ACC112 (cell line): ENCODE results near the gene SEMA4D.

ENCODE experiments used
- H2AFZ ChIP-seq: fragments of 200-600 bp; sonication (generic); one replicate; pipeline ENCODE4 v1.6.0; 2017; ENCODE audit warnings: antibody characterized with exemption, low read length; ENCODE audit not compliant: unreplicated experiment
- H3K27ac ChIP-seq: fragments of 200-600 bp; sonication (generic); 2 replicates; pipeline ENCODE4 v1.5.1; 2014; ENCODE audit warnings: low read depth, mild to moderate bottlenecking, antibody characterized with exemption, low read length, moderate library complexity
- H3K27me3 ChIP-seq: fragments of 200-600 bp; sonication (generic); 2 replicates; pipeline ENCODE4 v1.6.1; 2014; ENCODE audit warnings: mild to moderate bottlenecking, antibody characterized with exemption, low read length, moderate library complexity, mixed read lengths; ENCODE audit not compliant: insufficient read depth
- H3K36me3 ChIP-seq: fragments of 200-600 bp; sonication (generic); 2 replicates; pipeline ENCODE4 v1.6.1; 2016; ENCODE audit warnings: mild to moderate bottlenecking, antibody characterized with exemption, low read length, moderate library complexity, mixed read lengths; ENCODE audit not compliant: insufficient read depth
- H3K4me1 ChIP-seq: fragments of 200-600 bp; sonication (generic); one replicate; pipeline ENCODE4 v1.6.1; 2016; ENCODE audit warnings: low read length, mixed read lengths; ENCODE audit not compliant: insufficient read depth, unreplicated experiment, control insufficient read depth
- H3K4me3 ChIP-seq: fragments of 200-600 bp; sonication (generic); 2 replicates; pipeline ENCODE4 v1.5.1; 2014; ENCODE audit warnings: mild to moderate bottlenecking, low read depth, low read length
- H3K79me2 ChIP-seq: fragments of 200-600 bp; sonication (generic); one replicate; pipeline ENCODE4 v1.6.0; 2016; ENCODE audit warnings: low read length; ENCODE audit not compliant: control insufficient read depth, unreplicated experiment, insufficient read depth

The SEMA4D gene

GRCh38 chr9:89497978-89498851, at the start of gene SEMA4D:
Gene SEMA4D, minus strand, starts transcription at chr9:89498113. Its CDS starts 92,657 bp downstream, at chr9:89405456.
- H2AFZ ChIP-seq: no peak within 1 kb of the TSS
- H3K79me2 ChIP-seq: no peaks in the 10 kb centered on the region

GRCh38 chr9:89547000-89547399, 49.1 kb upstream of the SEMA4D start:
- H3K27ac ChIP-seq: no peak overlapping the region
- H3K79me2 ChIP-seq: no peaks in the 10 kb centered on the region
- no peaks in the 10 kb centered on the region for H3K36me3 ChIP-seq
- no peak overlapping the region for H2AFZ ChIP-seq
- H3K4me3 ChIP-seq: no peak overlapping the region
- H3K4me1 ChIP-seq: no peaks in the 10 kb centered on the region
- H3K27me3 ChIP-seq: peaks cover 32% of the 10 kb centered on the region

More at GRCh38 chr9:89497978-89498851, at the start of gene SEMA4D:
- no peaks in the 10 kb centered on the region for H3K4me1 ChIP-seq
- H3K27ac ChIP-seq: no peak within 1 kb of the TSS
- H3K36me3 ChIP-seq: no peaks in the 10 kb centered on the region
- H3K4me3 ChIP-seq: peak within 1 kb of the TSS; percentile 57
- peaks cover 91% of the 10 kb centered on the region for H3K27me3 ChIP-seq

- Histone ChIP-seq H2AFZ (no peak overlapping the region), H3K27ac (no peak overlapping the region), H3K4me3 (no peak overlapping the region), H3K36me3 (no peaks in the 10 kb centered on the region), H3K79me2 (no peaks in the 10 kb centered on the region), H3K4me1 (no peaks in the 10 kb centered on the region), H3K27me3 (peaks cover 34% of the 10 kb centered on the region)
These were observed 46.4 kb upstream of the SEMA4D start for GRCh38 chr9:89544279-89544661.

- no peaks in the 10 kb centered on the region for H3K79me2 ChIP-seq
- peaks cover 34% of the 10 kb centered on the region for H3K27me3 ChIP-seq
- H3K4me1 ChIP-seq: no peaks in the 10 kb centered on the region
- H3K27ac ChIP-seq: no peak overlapping the region
- H3K36me3 ChIP-seq: no peaks in the 10 kb centered on the region
- no peak overlapping the region for H3K4me3 ChIP-seq
- H2AFZ ChIP-seq: no peak overlapping the region
These were observed 45.8 kb upstream of the SEMA4D start for GRCh38 chr9:89543621-89544278.

- no peaks in the 10 kb centered on the region for H3K79me2 ChIP-seq
- H3K27me3 ChIP-seq: peaks cover 34% of the 10 kb centered on the region
- no peak overlapping the region for H3K27ac ChIP-seq
- no peaks in the 10 kb centered on the region for H3K36me3 ChIP-seq
- no peak overlapping the region for H3K4me3 ChIP-seq
- H3K4me1 ChIP-seq: no peaks in the 10 kb centered on the region
- no peak overlapping the region for H2AFZ ChIP-seq
These were observed 45.2 kb upstream of the SEMA4D start for GRCh38 chr9:89543111-89543510.

GRCh38 chr9:89542401-89543021, 44.6 kb upstream of the SEMA4D start:
- Histone ChIP-seq H3K4me3 (no peak overlapping the region), H3K27me3 (peaks cover 34% of the 10 kb centered on the region), H3K27ac (no peak overlapping the region), H2AFZ (no peak overlapping the region), H3K4me1 (no peaks in the 10 kb centered on the region), H3K36me3 (no peaks in the 10 kb centered on the region), H3K79me2 (no peaks in the 10 kb centered on the region)

GRCh38 chr9:89541798-89542197, 43.9 kb upstream of the SEMA4D start:
- H3K27me3 ChIP-seq: peaks cover 34% of the 10 kb centered on the region
- no peaks in the 10 kb centered on the region for H3K36me3 ChIP-seq
- no peak overlapping the region for H3K27ac ChIP-seq
- no peaks in the 10 kb centered on the region for H3K4me1 ChIP-seq
- no peaks in the 10 kb centered on the region for H3K79me2 ChIP-seq
- no peak overlapping the region for H2AFZ ChIP-seq
- H3K4me3 ChIP-seq: no peak overlapping the region

GRCh38 chr9:89539374-89539773, 41.5 kb upstream of the SEMA4D start:
- Histone ChIP-seq H3K36me3 (no peaks in the 10 kb centered on the region), H3K27me3 (peaks cover 36% of the 10 kb centered on the region), H3K4me1 (no peaks in the 10 kb centered on the region), H2AFZ (no peak overlapping the region), H3K79me2 (no peaks in the 10 kb centered on the region), H3K27ac (no peak overlapping the region), H3K4me3 (no peak overlapping the region)

GRCh38 chr9:89538871-89539270, 41.0 kb upstream of the SEMA4D start:
- Histone ChIP-seq H3K27me3 (peaks cover 37% of the 10 kb centered on the region), H3K79me2 (no peaks in the 10 kb centered on the region), H3K4me1 (no peaks in the 10 kb centered on the region)

GRCh38 chr9:89537166-89537565, 39.3 kb upstream of the SEMA4D start:
- no peaks in the 10 kb centered on the region for H3K79me2 ChIP-seq
- H3K36me3 ChIP-seq: no peaks in the 10 kb centered on the region
- no peaks in the 10 kb centered on the region for H3K4me1 ChIP-seq
- no peak overlapping the region for H3K4me3 ChIP-seq
- H2AFZ ChIP-seq: no peak overlapping the region
- no peak overlapping the region for H3K27ac ChIP-seq
- peaks cover 29% of the 10 kb centered on the region for H3K27me3 ChIP-seq

More at GRCh38 chr9:89538871-89539270, 41.0 kb upstream of the SEMA4D start:
- H3K36me3 ChIP-seq: no peaks in the 10 kb centered on the region
- H3K4me3 ChIP-seq: no peak overlapping the region
- H3K27ac ChIP-seq: no peak overlapping the region
- no peak overlapping the region for H2AFZ ChIP-seq
